Body of pancreas (tissue), 4 donors: ENCODE data around the gene OR6C1. TPM values are rescaled to one million over a fixed set of nuclear protein-coding genes. Genes with fewer than 3 reads are reported as not detected.
"Not testable (repeated sequence)": the region's sequence is repeated elsewhere in the genome, so short reads cannot be mapped to it uniquely, and the experiment has no call there.

Experiments used
- ATAC-seq: fragments of 150-250 bp; one replicate; pipeline ENCODE4 v1.9.1; 2016
- DNase-seq, 4 donors: peaks; one replicate each; pipeline ENCODE4 v3.0.0-alpha.2; 2019
- H3K27ac ChIP-seq, 4 donors: fragments of 200-600 bp; sonication (generic); 1 replicate in 3 of 4; 2 replicates in 1 of 4; pipeline versions ENCODE4 v1.5.1 to v1.6.1; 2016 to 2019; ENCODE audit warnings: mild to moderate bottlenecking in 1 of 4, mixed read lengths in 1 of 4, moderate library complexity in 1 of 4
- H3K27me3 ChIP-seq, 2 donors: fragments of 200-600 bp; sonication (generic); one replicate each; pipeline ENCODE4 v1.6.0; 2016; ENCODE audit warnings: mild to moderate bottlenecking in 1 of 2
- H3K36me3 ChIP-seq, 2 donors: fragments of 200-600 bp; sonication (generic); replicated peaks in 1 of 2; 2 replicates each; pipeline ENCODE4 v1.5.1; 2016; ENCODE audit warnings: low read depth in 2 of 2; ENCODE audit not compliant: insufficient read depth in 1 of 2
- H3K4me1 ChIP-seq: fragments of 200-600 bp; sonication (generic); one replicate; pipeline ENCODE4 v1.6.0; 2016
- H3K4me3 ChIP-seq, 2 donors: fragments of 200-600 bp; sonication (generic); 1 replicate in 1 of 2; 2 replicates in 1 of 2; pipeline ENCODE4 v1.5.1; 2016 to 2019
- H3K9me3 ChIP-seq, 3 donors: fragments of 200-600 bp; sonication (generic); 1 replicate in 2 of 3; 2 replicates in 1 of 3; pipeline ENCODE4 v1.5.1; 2016
- POLR2A ChIP-seq, 3 donors: fragments of 450-650 bp; IDR thresholded peaks; one replicate each; pipeline ENCODE4 v1.6.1; 2016; ENCODE audit warnings: antibody characterized with exemption in 3 of 3, mild to moderate bottlenecking in 2 of 3
- WGBS, 2 donors: methylation state at CpG; one replicate each; pipeline ENCODE4 v1.1.5; 2017; 5-methylcytosine and 5-hydroxymethylcytosine counted together
- intact Hi-C: fragments of 100-400 bp; cut with DNase I; formaldehyde crosslinking; loops from one replicate; pipeline ENCODE4 v1.15.1; 2023
- total RNA-seq, 2 donors: library from RNA; depleted of rRNA; stranded (reverse); fragments of >200 nt; gene quantifications; one replicate each; pipeline ENCODE4 v1.1.0, GENCODE V29; 2016
- TF ChIP-seq, protein P1 (sequence below), 7 experiments: fragments of 450-650 bp in 4 of 7; fragments of 200-600 bp in 3 of 7; sonication (generic) in 3 of 7; IDR thresholded peaks; one replicate each; pipeline ENCODE4 v1.5.1; 2016 to 2019; ENCODE audit warnings: antibody characterized with exemption in 7 of 7

Gene OR6C1
- total RNA-seq: not detected

DNA sequence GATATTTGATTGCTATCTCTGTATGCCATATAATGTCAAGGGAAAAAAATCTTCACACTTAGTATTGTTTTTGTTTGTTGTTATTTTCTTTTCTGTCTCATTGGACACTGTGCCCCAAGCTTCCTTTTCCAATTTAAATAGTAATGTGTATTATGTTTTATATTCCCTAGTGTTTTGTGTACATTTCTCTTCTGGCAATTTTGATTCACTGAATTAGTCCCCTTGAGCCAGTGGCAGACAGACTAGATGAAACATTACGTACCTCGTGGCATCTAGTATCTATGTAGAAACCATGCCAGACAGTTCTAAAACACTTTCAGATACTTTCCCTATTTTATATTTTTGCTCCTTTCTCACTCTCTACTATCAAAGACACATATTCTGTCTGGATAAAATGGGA lies at the start of gene OR6C1:
TSS of gene OR6C1 (plus strand) at position 301 of the 400 bp plus-strand sequence. CDS start 6,257 bp downstream, outside the sequence.
- ATAC-seq (no peak), DNase-seq (no peak)
- H3K36me3 ChIP-seq: no peaks in the 10 kb centered on the region
- H3K9me3 ChIP-seq: no peaks in the 10 kb centered on the region
- TF ChIP-seq POLR2A (IDR thresholded peaks at IDR 0.05): no peak
- TF ChIP-seq, protein P1, sequence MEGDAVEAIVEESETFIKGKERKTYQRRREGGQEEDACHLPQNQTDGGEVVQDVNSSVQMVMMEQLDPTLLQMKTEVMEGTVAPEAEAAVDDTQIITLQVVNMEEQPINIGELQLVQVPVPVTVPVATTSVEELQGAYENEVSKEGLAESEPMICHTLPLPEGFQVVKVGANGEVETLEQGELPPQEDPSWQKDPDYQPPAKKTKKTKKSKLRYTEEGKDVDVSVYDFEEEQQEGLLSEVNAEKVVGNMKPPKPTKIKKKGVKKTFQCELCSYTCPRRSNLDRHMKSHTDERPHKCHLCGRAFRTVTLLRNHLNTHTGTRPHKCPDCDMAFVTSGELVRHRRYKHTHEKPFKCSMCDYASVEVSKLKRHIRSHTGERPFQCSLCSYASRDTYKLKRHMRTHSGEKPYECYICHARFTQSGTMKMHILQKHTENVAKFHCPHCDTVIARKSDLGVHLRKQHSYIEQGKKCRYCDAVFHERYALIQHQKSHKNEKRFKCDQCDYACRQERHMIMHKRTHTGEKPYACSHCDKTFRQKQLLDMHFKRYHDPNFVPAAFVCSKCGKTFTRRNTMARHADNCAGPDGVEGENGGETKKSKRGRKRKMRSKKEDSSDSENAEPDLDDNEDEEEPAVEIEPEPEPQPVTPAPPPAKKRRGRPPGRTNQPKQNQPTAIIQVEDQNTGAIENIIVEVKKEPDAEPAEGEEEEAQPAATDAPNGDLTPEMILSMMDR (IDR thresholded peaks at IDR 0.05): no peak
- H3K4me1 ChIP-seq: no peaks in the 10 kb centered on the region
- intact Hi-C loops: no loop called here
- H3K27ac ChIP-seq: no peak within 1 kb of the TSS
- no peak within 1 kb of the TSS for H3K4me3 ChIP-seq
- no peaks in the 10 kb centered on the region for H3K27me3 ChIP-seq
- 72 to 76% methylated on average over 2 of the region's 2 CpGs for WGBS, 2 donors

DNA sequence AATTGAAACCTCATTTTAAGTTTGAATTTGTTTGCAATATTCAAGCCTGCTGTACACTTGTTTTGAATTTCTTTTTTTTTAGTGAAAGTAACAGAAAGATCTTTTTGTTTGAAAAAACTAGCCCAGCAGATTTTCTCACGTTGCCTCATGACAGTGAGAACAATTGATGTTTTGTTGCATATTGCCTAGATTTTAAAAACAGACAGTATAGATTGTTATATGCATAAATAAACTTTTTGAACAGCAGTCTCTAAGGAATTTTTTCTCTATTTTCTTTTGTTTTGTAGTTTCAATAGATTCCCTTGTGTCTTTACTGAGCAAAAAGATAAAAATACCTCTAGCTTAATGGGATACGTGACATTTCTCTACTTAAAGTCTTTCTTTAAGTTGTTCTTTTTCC lies 33.2 kb upstream of the OR6C1 start:
- intact Hi-C loops: no loop called here
- no peaks in the 10 kb centered on the region for H3K4me1 ChIP-seq
- no peaks in the 10 kb centered on the region for H3K27me3 ChIP-seq
- no peak for ATAC-seq
- H3K27ac ChIP-seq: no peak overlapping the region
- no peak for DNase-seq
- H3K4me3 ChIP-seq: no peak overlapping the region
- H3K9me3 ChIP-seq: no peaks in the 10 kb centered on the region
- TF ChIP-seq, protein P1 (IDR thresholded peaks at IDR 0.05): no peak
- no peak for TF ChIP-seq POLR2A (IDR thresholded peaks at IDR 0.05)
- H3K36me3 ChIP-seq: no peaks in the 10 kb centered on the region
- WGBS, 2 donors: 33 to 39% methylated on average over 2 of the region's 2 CpGs

GRCh38 chr12:55289999-55290398 lies 24.1 kb upstream of the OR6C1 start:
- ATAC-seq (no peak), DNase-seq (no peak)
- no peak overlapping the region for H3K27ac ChIP-seq
- TF ChIP-seq, protein P1 (IDR thresholded peaks at IDR 0.05): no peak
- TF ChIP-seq POLR2A (IDR thresholded peaks at IDR 0.05): no peak
- no peaks in the 10 kb centered on the region for H3K4me1 ChIP-seq
- no peaks in the 10 kb centered on the region for H3K36me3 ChIP-seq
- WGBS, 2 donors: 30 to 31% methylated on average over 2 of the region's 2 CpGs
- no peaks in the 10 kb centered on the region for H3K27me3 ChIP-seq
- H3K4me3 ChIP-seq: no peak overlapping the region
- H3K9me3 ChIP-seq: no peaks in the 10 kb centered on the region
- intact Hi-C loops: no loop called here

DNA sequence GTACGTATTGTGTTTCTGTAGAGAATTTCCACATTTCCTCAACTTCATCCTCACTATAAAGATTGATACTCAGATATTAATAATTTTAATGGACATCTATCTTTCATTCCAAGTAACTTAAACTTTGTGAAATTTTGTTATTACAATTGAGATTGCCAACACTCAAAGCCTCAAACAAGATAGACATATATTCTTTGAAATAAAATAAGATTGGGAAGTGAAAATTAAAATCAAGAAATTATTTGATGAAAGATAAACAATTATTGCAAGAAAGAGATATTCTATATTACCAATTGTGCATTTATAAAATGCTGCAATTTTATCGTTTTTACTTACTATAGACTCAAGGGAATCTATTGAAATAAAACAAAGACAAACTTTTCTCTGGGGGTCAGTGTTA lies 17.7 kb upstream of the OR6C1 start, which contains the start of gene OR6C6:
TSS of gene OR6C6 (minus strand) at position 101 of the 400 bp plus-strand sequence. CDS start 1,337 bp downstream, outside the sequence.
- H3K4me1 ChIP-seq: no peaks in the 10 kb centered on the region
- WGBS, 2 donors: 63 to 83% methylated on average over 2 of the region's 2 CpGs
- H3K27ac ChIP-seq: no peak within 1 kb of the TSS
- intact Hi-C loops: no loop called here
- no peaks in the 10 kb centered on the region for H3K36me3 ChIP-seq
- ATAC-seq (no peak), DNase-seq (no peak)
- no peaks in the 10 kb centered on the region for H3K27me3 ChIP-seq
- H3K9me3 ChIP-seq: no peaks in the 10 kb centered on the region
- TF ChIP-seq, protein P1 (IDR thresholded peaks at IDR 0.05): no peak
- TF ChIP-seq POLR2A (IDR thresholded peaks at IDR 0.05): no peak
- no peak within 1 kb of the TSS for H3K4me3 ChIP-seq

DNA sequence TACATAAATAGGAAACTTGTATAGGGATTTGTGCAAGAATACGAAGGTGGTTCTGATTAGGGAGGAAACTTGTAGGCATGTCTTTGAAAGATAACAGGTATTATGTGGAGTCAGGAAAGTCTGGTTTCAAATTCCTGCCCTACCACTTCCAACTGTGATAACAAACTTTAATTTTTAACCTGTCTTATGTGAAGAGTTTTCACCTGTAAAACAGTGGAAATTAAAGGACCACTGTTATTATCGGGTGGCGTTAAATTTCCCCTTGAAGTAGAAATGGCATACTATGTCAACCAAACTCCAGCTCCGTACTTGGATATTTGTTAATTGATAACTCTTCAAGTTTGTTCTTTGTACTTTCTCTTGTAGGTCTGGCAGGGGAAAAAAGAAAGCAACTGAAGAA lies 6.1 kb downstream of the OR6C1 start:
- no peak for ATAC-seq
- 16 to 24% methylated on average over 4 of the region's 4 CpGs for WGBS, 2 donors
- no peak for DNase-seq
- Histone ChIP-seq H3K4me1 (no peaks in the 10 kb centered on the region), H3K27me3 (no peaks in the 10 kb centered on the region), H3K4me3 (no peak overlapping the region), H3K36me3 (no peaks in the 10 kb centered on the region), H3K9me3 (no peaks in the 10 kb centered on the region), H3K27ac (no peak overlapping the region)
- TF ChIP-seq POLR2A (IDR thresholded peaks at IDR 0.05): no peak
- TF ChIP-seq, protein P1 (IDR thresholded peaks at IDR 0.05): no peak
- intact Hi-C loops: no loop called here

DNA sequence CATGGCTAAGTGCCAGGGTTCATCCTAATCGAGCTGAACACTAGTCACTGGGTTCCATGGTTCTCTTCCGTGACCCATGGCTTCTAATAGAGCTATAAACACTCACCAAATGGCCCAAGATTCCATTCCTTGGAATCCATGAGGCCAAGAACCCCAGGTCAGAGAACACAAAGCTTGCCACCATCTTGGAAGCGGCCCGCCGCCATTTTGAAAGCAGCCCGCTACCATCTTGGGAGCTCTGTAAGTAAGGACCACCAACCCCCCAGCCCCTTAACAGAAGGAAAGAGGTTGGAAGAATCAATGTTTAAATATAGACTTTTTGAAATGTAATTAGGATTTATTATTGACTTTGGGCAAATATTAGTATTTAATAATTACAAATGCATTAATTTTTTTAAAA lies 11.7 kb downstream of the OR6C1 start:
- H3K9me3 ChIP-seq, DNase-seq, H3K27ac ChIP-seq, H3K4me1 ChIP-seq, intact Hi-C loops, ATAC-seq, H3K36me3 ChIP-seq, H3K27me3 ChIP-seq, H3K4me3 ChIP-seq: not testable (repeated sequence)
- WGBS, 2 donors: 89 to 92% methylated on average over 6 of the region's 6 CpGs
